RWPE1 (cell line): ENCODE measurements around the gene YJEFN3.

Experiments
- CTCF ChIA-PET: fragments of 350-600 bp; sonication (Branson Sonifier 250); formaldehyde crosslinking; extraction: SDS; loops from one replicate; lab custom pipeline; 2021; lab: Yijun Ruan, JAX
- POLR2A ChIA-PET: fragments of 400-600 bp; formaldehyde crosslinking; extraction: SDS; loops from one replicate; lab custom pipeline; 2020; ENCODE audit warnings: antibody characterized with exemption; ENCODE audit not compliant: low non-redundant PET; lab: Yijun Ruan, JAX
- DNase-seq: peaks from one replicate; pipeline ENCODE4 v3.0.0; 2012; ENCODE audit warnings: low spot score
- H3K27ac ChIP-seq: fragments of 450-650 bp; 2 replicates; pipeline ENCODE4 v1.5.1; 2017
- TF ChIP-seq, protein P1 (sequence below): fragments of 450-650 bp; conservative IDR thresholded peaks from 2 replicates; pipeline ENCODE4 v1.5.1; 2017; ENCODE audit warnings: low read depth, mild to moderate bottlenecking

YJEFN3 gene

GRCh38 chr19:19541616-19542015 is 12.9 kb downstream of the YJEFN3 start:
- H3K27ac ChIP-seq, result no peak overlapping the region
- DNase-seq, result no peak
- TF ChIP-seq, protein P1, sequence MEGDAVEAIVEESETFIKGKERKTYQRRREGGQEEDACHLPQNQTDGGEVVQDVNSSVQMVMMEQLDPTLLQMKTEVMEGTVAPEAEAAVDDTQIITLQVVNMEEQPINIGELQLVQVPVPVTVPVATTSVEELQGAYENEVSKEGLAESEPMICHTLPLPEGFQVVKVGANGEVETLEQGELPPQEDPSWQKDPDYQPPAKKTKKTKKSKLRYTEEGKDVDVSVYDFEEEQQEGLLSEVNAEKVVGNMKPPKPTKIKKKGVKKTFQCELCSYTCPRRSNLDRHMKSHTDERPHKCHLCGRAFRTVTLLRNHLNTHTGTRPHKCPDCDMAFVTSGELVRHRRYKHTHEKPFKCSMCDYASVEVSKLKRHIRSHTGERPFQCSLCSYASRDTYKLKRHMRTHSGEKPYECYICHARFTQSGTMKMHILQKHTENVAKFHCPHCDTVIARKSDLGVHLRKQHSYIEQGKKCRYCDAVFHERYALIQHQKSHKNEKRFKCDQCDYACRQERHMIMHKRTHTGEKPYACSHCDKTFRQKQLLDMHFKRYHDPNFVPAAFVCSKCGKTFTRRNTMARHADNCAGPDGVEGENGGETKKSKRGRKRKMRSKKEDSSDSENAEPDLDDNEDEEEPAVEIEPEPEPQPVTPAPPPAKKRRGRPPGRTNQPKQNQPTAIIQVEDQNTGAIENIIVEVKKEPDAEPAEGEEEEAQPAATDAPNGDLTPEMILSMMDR, result no peak
- CTCF ChIA-PET, result interaction anchor here (1.3 kb wide), 1 partner anchor 9 kb away, joined by 6 read pairs; no protein-coding TSS in a partner anchor
- POLR2A ChIA-PET, result no interaction called here

DNA sequence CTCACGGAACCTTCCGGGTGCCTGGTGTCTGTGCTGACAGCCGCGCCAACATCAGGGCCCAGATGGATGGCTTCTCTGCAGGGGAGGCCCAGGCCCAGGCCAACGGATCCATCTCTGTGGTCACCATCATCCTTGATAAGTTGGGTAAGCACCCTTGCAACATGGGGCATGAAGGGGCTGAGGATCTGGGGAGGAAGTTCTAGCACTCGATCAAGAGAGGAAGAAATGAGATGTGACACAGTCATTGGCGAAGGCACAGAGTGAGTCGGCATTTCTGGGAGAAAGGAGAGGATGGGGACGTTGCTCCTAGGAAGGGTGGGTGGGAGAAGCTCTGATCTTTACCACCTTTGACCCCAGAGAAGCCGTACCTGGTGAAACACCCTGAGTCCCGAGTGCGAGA is 13.8 kb downstream of the YJEFN3 start:
- TF ChIP-seq, protein P1, result no peak
- ChIA-PET CTCF (no interaction called here), POLR2A (no interaction called here)
- DNase-seq, result no peak
- no peak overlapping the region for H3K27ac ChIP-seq

GRCh38 chr19:19543101-19543500 is 14.4 kb downstream of the YJEFN3 start:
- POLR2A ChIA-PET, result no interaction called here
- CTCF ChIA-PET, result interaction anchor here (1.8 to 2.2 kb wide), 2 partner anchors 10 to 11 kb away, joined by 7 to 8 read pairs; no protein-coding TSS in a partner anchor
- TF ChIP-seq, protein P1, result no peak
- no peak overlapping the region for H3K27ac ChIP-seq
- DNase-seq, result no peak

GRCh38 chr19:19543640-19544039 is 14.9 kb downstream of the YJEFN3 start:
- CTCF ChIA-PET, result interaction anchor here (0.7 to 2.2 kb wide), 3 partner anchors 9 to 96 kb away, joined by 3 to 8 read pairs (median 7); no protein-coding TSS in a partner anchor
- TF ChIP-seq, protein P1, result no peak
- H3K27ac ChIP-seq, result no peak overlapping the region
- DNase-seq, result no peak
- POLR2A ChIA-PET, result no interaction called here

GRCh38 chr19:19544257-19544953 is 15.7 kb downstream of the YJEFN3 start:
- ChIA-PET CTCF (interaction anchor here (1.8 to 2.2 kb wide), 2 partner anchors 8 to 12 kb away, joined by 7 to 8 read pairs; no protein-coding TSS in a partner anchor), POLR2A (no interaction called here)
- no peak for DNase-seq
- TF ChIP-seq, protein P1, result no peak
- H3K27ac ChIP-seq, result no peak overlapping the region

DNA sequence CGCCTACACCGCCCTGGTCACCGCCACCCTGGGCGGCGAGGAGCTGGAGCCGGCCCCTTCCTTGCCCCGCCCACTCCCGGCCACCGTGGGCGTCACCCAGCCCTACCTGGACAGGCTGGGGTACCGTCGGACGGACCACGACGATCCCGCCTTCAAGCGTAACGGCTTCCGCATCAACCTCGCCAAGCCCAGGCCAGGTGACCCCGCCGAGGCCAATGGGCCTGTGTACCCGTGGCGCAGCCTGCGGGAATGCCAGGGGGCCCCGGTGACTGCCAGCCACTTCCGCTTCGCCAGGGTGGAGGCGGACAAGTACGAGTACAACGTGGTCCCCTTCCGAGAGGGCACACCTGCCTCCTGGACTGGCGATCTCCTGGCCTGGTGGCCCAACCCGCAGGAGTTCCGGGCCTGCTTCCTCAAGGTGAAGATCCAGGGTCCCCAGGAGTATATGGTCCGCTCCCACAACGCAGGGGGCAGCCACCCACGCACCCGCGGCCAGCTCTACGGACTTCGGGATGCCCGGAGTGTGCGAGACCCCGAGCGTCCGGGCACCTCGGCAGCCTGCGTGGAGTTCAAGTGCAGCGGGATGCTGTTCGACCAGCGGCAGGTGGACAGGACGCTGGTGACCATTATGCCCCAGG is 16.4 kb downstream of the YJEFN3 start:
- TF ChIP-seq, protein P1, result no peak
- CTCF ChIA-PET, result interaction anchor here (2.2 kb wide), 1 partner anchor 13 kb away, joined by 7 read pairs; no protein-coding TSS in a partner anchor
- POLR2A ChIA-PET, result no interaction called here
- no peak overlapping the region for H3K27ac ChIP-seq
- no peak for DNase-seq
